ENCODE results near the gene ST8SIA6.
A peak's percentile ranks its signal among the peaks of the same experiment; 100 is the strongest.
"Not testable (repeated sequence)": the region's sequence is repeated elsewhere in the genome, so short reads cannot be mapped to it uniquely, and the experiment has no call there.

The ST8SIA6 gene

GRCh38 chr10:17348011-17348500, 106.3 kb downstream of the ST8SIA6 start:
- no peak for DNase-seq (ENCODE audit: low read depth in 2 of 2)

GRCh38 chr10:17344206-17344605, 110.2 kb downstream of the ST8SIA6 start:
- no peak for DNase-seq (ENCODE audit: low read depth in 2 of 2)

GRCh38 chr10:17343118-17343517, 111.3 kb downstream of the ST8SIA6 start:
- no peak for DNase-seq (ENCODE audit: low read depth in 2 of 2)

- no peak for DNase-seq (ENCODE audit: low read depth in 2 of 2)
Observed at GRCh38 chr10:17340144-17340829, 114.1 kb downstream of the ST8SIA6 start.

GRCh38 chr10:17335065-17335464, 119.3 kb downstream of the ST8SIA6 start:
- no peak for DNase-seq (ENCODE audit: low read depth in 2 of 2)

GRCh38 chr10:17330501-17330900, 123.9 kb downstream of the ST8SIA6 start:
- no peak for DNase-seq (ENCODE audit: low read depth in 2 of 2)

GRCh38 chr10:17326377-17326776, 128.0 kb downstream of the ST8SIA6 start:
- DNase-seq (ENCODE audit: low read depth in 2 of 2): no peak

- DNase-seq (ENCODE audit: low read depth in 2 of 2): not testable (repeated sequence)
Observed at GRCh38 chr10:17321957-17322356, 132.4 kb downstream of the ST8SIA6 start.

- DNase-seq (ENCODE audit: low read depth in 2 of 2): no peak
Observed at GRCh38 chr10:17316488-17317170, 137.8 kb downstream of the ST8SIA6 start.

GRCh38 chr10:17309435-17309834, 145.0 kb downstream of the ST8SIA6 start:
- DNase-seq (ENCODE audit: low read depth in 2 of 2): no peak

- DNase-seq (ENCODE audit: low read depth in 2 of 2): no peak
Observed at GRCh38 chr10:17307123-17307522, 147.3 kb downstream of the ST8SIA6 start.

GRCh38 chr10:17292375-17292774, 162.0 kb downstream of the ST8SIA6 start:
- DNase-seq (ENCODE audit: low read depth in 2 of 2): no peak

- peak in 1 of 2 donors; percentile 2 for DNase-seq (ENCODE audit: low read depth in 2 of 2)
Observed at GRCh38 chr10:17290226-17290625, 164.2 kb downstream of the ST8SIA6 start.

- no peak for DNase-seq (ENCODE audit: low read depth in 2 of 2)
Observed at GRCh38 chr10:17289763-17290162, 164.6 kb downstream of the ST8SIA6 start.

GRCh38 chr10:17286562-17287550, 167.5 kb downstream of the ST8SIA6 start:
- DNase-seq (ENCODE audit: low read depth in 2 of 2): no peak

- DNase-seq (ENCODE audit: low read depth in 2 of 2): no peak
Observed at GRCh38 chr10:17282311-17282710, 172.1 kb downstream of the ST8SIA6 start.

- no peak for DNase-seq (ENCODE audit: low read depth in 2 of 2)
Observed at GRCh38 chr10:17278607-17279240, 175.7 kb downstream of the ST8SIA6 start.

- no peak for DNase-seq (ENCODE audit: low read depth in 2 of 2)
Observed at GRCh38 chr10:17276756-17277424, 177.5 kb downstream of the ST8SIA6 start.

- no peak for DNase-seq (ENCODE audit: low read depth in 2 of 2)
Observed at GRCh38 chr10:17273403-17273802, 181.0 kb downstream of the ST8SIA6 start.

GRCh38 chr10:17272648-17273047, 181.7 kb downstream of the ST8SIA6 start:
- no peak for DNase-seq (ENCODE audit: low read depth in 2 of 2)

Data from stimulated activated CD4-positive, alpha-beta T cell treated with anti-CD3 and anti-CD28 coated beads, Interleukin-1b, Interleukin-23, amount 100 ng/mL, for 4 hours (primary cell).